ENCODE data around the gene WDR73.

DNA sequence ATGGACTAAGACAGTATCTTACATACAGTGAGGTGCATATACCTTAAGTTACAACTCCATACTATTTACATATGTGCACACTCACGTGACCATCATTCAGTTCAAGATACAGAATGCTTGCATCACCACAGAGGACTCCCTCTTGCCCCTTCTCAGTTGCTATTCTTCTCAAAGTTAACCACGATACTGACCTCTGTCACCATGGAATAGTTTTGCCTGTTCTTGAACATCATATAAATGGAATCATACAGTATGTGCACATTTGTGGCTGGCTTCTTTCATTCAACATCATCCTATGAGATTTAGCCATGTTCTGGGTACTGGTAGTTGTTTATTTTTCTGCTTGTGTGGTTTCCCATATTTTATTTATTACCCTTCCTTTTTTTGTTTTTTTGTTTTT lies 63.7 kb downstream of the WDR73 start:
- TF ChIP-seq, protein P1, sequence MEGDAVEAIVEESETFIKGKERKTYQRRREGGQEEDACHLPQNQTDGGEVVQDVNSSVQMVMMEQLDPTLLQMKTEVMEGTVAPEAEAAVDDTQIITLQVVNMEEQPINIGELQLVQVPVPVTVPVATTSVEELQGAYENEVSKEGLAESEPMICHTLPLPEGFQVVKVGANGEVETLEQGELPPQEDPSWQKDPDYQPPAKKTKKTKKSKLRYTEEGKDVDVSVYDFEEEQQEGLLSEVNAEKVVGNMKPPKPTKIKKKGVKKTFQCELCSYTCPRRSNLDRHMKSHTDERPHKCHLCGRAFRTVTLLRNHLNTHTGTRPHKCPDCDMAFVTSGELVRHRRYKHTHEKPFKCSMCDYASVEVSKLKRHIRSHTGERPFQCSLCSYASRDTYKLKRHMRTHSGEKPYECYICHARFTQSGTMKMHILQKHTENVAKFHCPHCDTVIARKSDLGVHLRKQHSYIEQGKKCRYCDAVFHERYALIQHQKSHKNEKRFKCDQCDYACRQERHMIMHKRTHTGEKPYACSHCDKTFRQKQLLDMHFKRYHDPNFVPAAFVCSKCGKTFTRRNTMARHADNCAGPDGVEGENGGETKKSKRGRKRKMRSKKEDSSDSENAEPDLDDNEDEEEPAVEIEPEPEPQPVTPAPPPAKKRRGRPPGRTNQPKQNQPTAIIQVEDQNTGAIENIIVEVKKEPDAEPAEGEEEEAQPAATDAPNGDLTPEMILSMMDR (optimal IDR thresholded peaks at IDR 0.05 in 1 of 3, IDR thresholded peaks at IDR 0.05 in 1 of 3, conservative IDR thresholded peaks at IDR 0.05 in 1 of 3; ENCODE audit: extremely low read depth in 1 of 3, insufficient read depth in 2 of 3, low read length in 3 of 3), result no peak
- TF ChIP-seq EZH2 (IDR thresholded peaks at IDR 0.05; ENCODE audit: low read length), result no peak
